ENCODE data around the gene MMEL1. TPM values are rescaled to one million over a fixed set of nuclear protein-coding genes. Genes with fewer than 3 reads are reported as not detected.

MMEL1 gene
- total and polyA plus RNA-seq, 2 of the 13 experiments (the other 11 are each of a cell fraction or from before 2014, with no cell fraction given), result 0.48 TPM; not detected in 1

- TF ChIP-seq ZBTB7B (CRISPR knock-in tag; IDR thresholded peaks at IDR 0.05), result peak; percentile 80
- TF ChIP-seq HOXA9 (CRISPR knock-in tag; IDR thresholded peaks at IDR 0.05; ENCODE audit: borderline replicate concordance), result 0 out of 2 replicates have a peak, but pooled peaks have one; percentile 12
- no peak for TF ChIP-seq TAF15 (IDR thresholded peaks at IDR 0.05; ENCODE audit: low read depth, low read length, poor library complexity, severe bottlenecking)
- TF ChIP-seq ZNF788 (CRISPR knock-in tag; IDR thresholded peaks at IDR 0.05; ENCODE audit: borderline replicate concordance), result peak; percentile 62; the same call in 1 of the 2 replicates
- TF ChIP-seq FOXO4 (CRISPR knock-in tag; conservative IDR thresholded peaks at IDR 0.05), result 0 out of 2 replicates have a peak, but pooled peaks have one; percentile 53
- peak; percentile 23; the same call in 1 of the 2 replicates for TF ChIP-seq MED1 (CRISPR knock-in tag; IDR thresholded peaks at IDR 0.05)
- TF ChIP-seq ZNF784 (CRISPR knock-in tag; IDR thresholded peaks at IDR 0.05; ENCODE audit: borderline replicate concordance), result no peak; the same call in 1 of the 2 replicates
- no peak for TF ChIP-seq POGZ (CRISPR knock-in tag; IDR thresholded peaks at IDR 0.05)
- TF ChIP-seq RFX3 (CRISPR knock-in tag; IDR thresholded peaks at IDR 0.05), result peak; percentile 89
- 0 out of 2 replicates have a peak, but pooled peaks have one; percentile 76 for TF ChIP-seq ZNF414 (CRISPR knock-in tag; IDR thresholded peaks at IDR 0.05)
- 0 out of 2 replicates have a peak, but pooled peaks have one; percentile 36 for TF ChIP-seq ZNF205 (CRISPR knock-in tag; IDR thresholded peaks at IDR 0.05)
- peak; percentile 47 for TF ChIP-seq IKZF4 (CRISPR knock-in tag; IDR thresholded peaks at IDR 0.05; ENCODE audit: borderline replicate concordance, low read depth, not compliant biosample characterization)
- TF ChIP-seq SOX13 (IDR thresholded peaks at IDR 0.05), result no peak
- TF ChIP-seq SOX13 (CRISPR knock-in tag; conservative IDR thresholded peaks at IDR 0.05 in 1 of 2, IDR thresholded peaks at IDR 0.05 in 1 of 2), result no peak; a peak in 1 of 4 replicates
- peak; percentile 82; the same call in 1 of the 2 replicates for TF ChIP-seq ZNF879 (CRISPR knock-in tag; IDR thresholded peaks at IDR 0.05)
- TF ChIP-seq PHF5A (CRISPR knock-in tag; IDR thresholded peaks at IDR 0.05; ENCODE audit: low read depth, unreplicated experiment), result peak; percentile 62
- no peak; the same call in 1 of the 2 replicates for TF ChIP-seq ZSCAN9 (CRISPR knock-in tag; IDR thresholded peaks at IDR 0.05; ENCODE audit: borderline replicate concordance)
- peak; percentile 28; the same call in 1 of the 2 replicates for TF ChIP-seq HCFC1 (IDR thresholded peaks at IDR 0.05; ENCODE audit: low read depth, low read length)
- 0 out of 2 replicates have a peak, but pooled peaks have one; percentile 34 for TF ChIP-seq GATA4 (IDR thresholded peaks at IDR 0.05; ENCODE audit: borderline replicate concordance, low read depth)
- 0 out of 2 replicates have a peak, but pooled peaks have one; percentile 37 for TF ChIP-seq MIXL1 (CRISPR knock-in tag; IDR thresholded peaks at IDR 0.05)
- 0 out of 2 replicates have a peak, but pooled peaks have one; percentile 20 for TF ChIP-seq MXD4 (CRISPR knock-in tag; IDR thresholded peaks at IDR 0.05)
- TF ChIP-seq BORCS8-MEF2B (CRISPR knock-in tag; IDR thresholded peaks at IDR 0.05), result peak; percentile 48; the same call in 1 of the 2 replicates
These were observed 10.0 kb upstream of the MMEL1 start (continued) for GRCh38 chr1:2642560-2643413.

Data from HepG2 (cell line).